Activated CD8-positive, alpha-beta T cell treated with anti-CD3 and anti-CD28 coated beads for 36 hours (primary cell): ENCODE measurements around the gene SAP30L. TPM values are rescaled to one million over a fixed set of nuclear protein-coding genes. Genes with fewer than 3 reads are reported as not detected.

Experiments used
- ATAC-seq: fragments of 200-7000 bp; cut with Tn5 transposase; one replicate; pipeline ENCODE4 v1.10.0; 2021; ENCODE audit warnings: mild to moderate bottlenecking, moderate library complexity
- CTCF ChIA-PET: fragments of 350-600 bp; sonication (Branson Sonifier 250); formaldehyde crosslinking; loops from one replicate; lab custom pipeline; 2021; ENCODE audit warnings: antibody characterized with exemption; lab: Charles Lee
- POLR2A ChIA-PET: fragments of 350-600 bp; sonication (Branson Sonifier 250); formaldehyde crosslinking; loops from one replicate; lab custom pipeline; 2021; ENCODE audit warnings: antibody characterized with exemption; lab: Charles Lee
- DNase-seq: peaks from one replicate; pipeline ENCODE4 v3.0.0-alpha.2; 2020
- H3K27ac Mint-ChIP-seq: one replicate; pipeline ENCODE4 v1.8.0; 2021; ENCODE audit warnings: mild to moderate bottlenecking, mixed read lengths
- H3K27me3 Mint-ChIP-seq: one replicate; pipeline ENCODE4 v1.8.0; 2021; ENCODE audit warnings: mixed read lengths
- H3K36me3 Mint-ChIP-seq: one replicate; pipeline ENCODE4 v1.8.0; 2021; ENCODE audit warnings: low read depth, mixed read lengths
- H3K4me1 Mint-ChIP-seq: one replicate; pipeline ENCODE4 v1.8.0; 2021; ENCODE audit warnings: low read depth, mixed read lengths
- H3K4me3 Mint-ChIP-seq: one replicate; pipeline ENCODE4 v1.8.0; 2021; ENCODE audit warnings: mild to moderate bottlenecking, moderate library complexity, mixed read lengths
- H3K9me3 Mint-ChIP-seq: one replicate; pipeline ENCODE4 v1.8.0; 2021; ENCODE audit warnings: mixed read lengths
- intact Hi-C: fragments of 100-400 bp; cut with micrococcal nuclease; formaldehyde crosslinking; loops from one replicate; pipeline ENCODE4 v1.10.0; 2022
- total RNA-seq, 2 experiments: library from RNA; stranded (reverse); gene quantifications; one replicate each; pipeline ENCODE4 v1.2.3, GENCODE V29; 2021
- TF ChIP-seq, protein P1 (sequence below): fragments of 200-600 bp; IDR thresholded peaks from one replicate; pipeline ENCODE4 v1.8.0; 2022; ENCODE audit warnings: antibody characterized with exemption, mild to moderate bottlenecking

SAP30L gene
- total RNA-seq, 2 experiments from 2014 or later, result 24.6 to 31.7 TPM

DNA sequence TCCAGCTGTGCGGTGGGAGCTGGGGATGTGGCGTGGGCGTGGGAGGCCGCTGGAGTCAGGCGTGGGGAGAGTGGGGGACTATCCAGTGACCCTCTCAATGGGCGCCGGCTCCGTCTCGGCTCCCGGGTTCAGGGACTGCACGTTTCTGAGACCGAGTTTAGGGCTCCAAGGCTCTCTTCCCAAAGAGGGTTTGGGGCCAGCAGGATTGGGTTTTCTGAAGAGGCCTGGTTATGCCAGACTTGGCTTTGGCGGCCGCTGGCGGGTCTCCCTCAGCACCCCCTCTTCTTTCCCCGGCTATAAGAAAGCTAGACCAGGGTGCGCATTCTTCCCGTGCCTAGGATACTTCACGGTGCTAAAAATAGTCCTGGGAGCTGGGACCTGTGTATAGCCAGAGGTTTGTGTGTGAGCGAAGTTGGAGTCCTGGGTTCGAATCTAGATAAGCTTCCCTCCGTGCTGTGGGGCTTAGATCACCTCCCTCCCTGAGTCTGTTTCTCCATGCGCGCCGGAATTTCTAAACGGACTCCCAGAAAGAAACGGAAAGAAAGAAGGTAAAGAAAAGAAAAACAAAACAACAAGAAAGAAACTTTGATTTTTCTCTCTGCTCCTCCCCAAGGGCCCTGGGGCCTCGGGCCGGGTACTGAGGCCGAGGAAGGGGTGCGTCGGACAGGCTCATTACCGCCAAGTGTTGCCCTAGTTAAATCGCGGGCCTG is 27.2 kb downstream of the SAP30L start:
- peaks cover 81% of the 10 kb centered on the region for H3K27me3 Mint-ChIP-seq
- H3K4me3 Mint-ChIP-seq, result no peak overlapping the region
- intact Hi-C loops, result no loop called here
- no peaks in the 10 kb centered on the region for H3K36me3 Mint-ChIP-seq
- CTCF ChIA-PET, result interaction anchor here (1.0 to 3.8 kb wide), 4 partner anchors 12 to 170 kb away, joined by 3 to 15 read pairs (median 4); no protein-coding TSS in a partner anchor
- POLR2A ChIA-PET, result interaction anchor here (0.9 to 1.0 kb wide), 2 partner anchors 9 to 12 kb away, joined by 3 read pairs; no protein-coding TSS in a partner anchor
- peaks cover 45% of the 10 kb centered on the region for H3K4me1 Mint-ChIP-seq
- ATAC-seq (no peak), DNase-seq (no peak)
- no peak overlapping the region for H3K27ac Mint-ChIP-seq
- no peaks in the 10 kb centered on the region for H3K9me3 Mint-ChIP-seq
- TF ChIP-seq, protein P1, sequence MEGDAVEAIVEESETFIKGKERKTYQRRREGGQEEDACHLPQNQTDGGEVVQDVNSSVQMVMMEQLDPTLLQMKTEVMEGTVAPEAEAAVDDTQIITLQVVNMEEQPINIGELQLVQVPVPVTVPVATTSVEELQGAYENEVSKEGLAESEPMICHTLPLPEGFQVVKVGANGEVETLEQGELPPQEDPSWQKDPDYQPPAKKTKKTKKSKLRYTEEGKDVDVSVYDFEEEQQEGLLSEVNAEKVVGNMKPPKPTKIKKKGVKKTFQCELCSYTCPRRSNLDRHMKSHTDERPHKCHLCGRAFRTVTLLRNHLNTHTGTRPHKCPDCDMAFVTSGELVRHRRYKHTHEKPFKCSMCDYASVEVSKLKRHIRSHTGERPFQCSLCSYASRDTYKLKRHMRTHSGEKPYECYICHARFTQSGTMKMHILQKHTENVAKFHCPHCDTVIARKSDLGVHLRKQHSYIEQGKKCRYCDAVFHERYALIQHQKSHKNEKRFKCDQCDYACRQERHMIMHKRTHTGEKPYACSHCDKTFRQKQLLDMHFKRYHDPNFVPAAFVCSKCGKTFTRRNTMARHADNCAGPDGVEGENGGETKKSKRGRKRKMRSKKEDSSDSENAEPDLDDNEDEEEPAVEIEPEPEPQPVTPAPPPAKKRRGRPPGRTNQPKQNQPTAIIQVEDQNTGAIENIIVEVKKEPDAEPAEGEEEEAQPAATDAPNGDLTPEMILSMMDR, result no peak

DNA sequence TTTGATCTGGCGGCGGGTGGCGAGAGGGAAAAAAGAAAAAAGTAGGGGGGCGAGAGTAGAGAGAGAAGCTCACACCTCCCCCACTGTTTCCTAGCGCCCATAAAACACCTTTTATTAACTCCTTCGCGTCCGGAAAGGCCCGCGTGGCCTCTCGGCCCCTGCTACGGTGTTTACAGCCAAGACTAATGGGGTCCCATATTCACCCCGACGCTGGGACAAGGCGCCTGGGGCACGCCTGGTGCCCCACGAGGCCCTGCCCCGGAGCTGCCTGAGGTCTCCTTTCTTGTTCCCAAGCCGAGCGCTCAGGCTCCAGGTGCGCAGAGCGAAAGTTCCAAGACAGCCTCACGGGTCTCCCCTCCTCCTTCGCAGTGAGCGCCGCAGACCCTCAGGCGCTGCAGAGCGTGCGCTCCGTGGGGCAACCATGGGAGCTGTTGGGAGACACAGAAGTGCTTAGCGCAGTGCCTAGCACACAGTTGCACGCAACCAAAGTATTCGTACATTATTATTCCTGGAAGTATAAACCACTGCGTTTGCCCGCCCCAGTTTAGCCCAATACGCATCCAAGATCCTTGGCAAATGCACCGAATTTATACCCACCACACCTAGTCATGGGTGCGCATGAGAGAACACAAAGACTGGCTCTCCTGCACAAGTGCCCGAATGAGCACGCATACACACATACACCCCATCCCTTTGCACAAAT is 27.9 kb downstream of the SAP30L start:
- ChIA-PET CTCF (interaction anchor here (1.0 to 3.8 kb wide), 4 partner anchors 7 to 169 kb away, joined by 3 to 15 read pairs (median 4); no protein-coding TSS in a partner anchor), POLR2A (interaction anchor here (0.9 kb wide), 1 partner anchor 11 kb away, joined by 3 read pairs; no protein-coding TSS in a partner anchor)
- H3K36me3 Mint-ChIP-seq, result no peaks in the 10 kb centered on the region
- H3K4me3 Mint-ChIP-seq, result no peak overlapping the region
- TF ChIP-seq, protein P1, result no peak
- intact Hi-C loops, result no loop called here
- peak; percentile 28 for ATAC-seq
- no peak for DNase-seq
- H3K9me3 Mint-ChIP-seq, result no peaks in the 10 kb centered on the region
- H3K27ac Mint-ChIP-seq, result no peak overlapping the region
- H3K27me3 Mint-ChIP-seq, result peaks cover 83% of the 10 kb centered on the region
- H3K4me1 Mint-ChIP-seq, result peaks cover 45% of the 10 kb centered on the region

DNA sequence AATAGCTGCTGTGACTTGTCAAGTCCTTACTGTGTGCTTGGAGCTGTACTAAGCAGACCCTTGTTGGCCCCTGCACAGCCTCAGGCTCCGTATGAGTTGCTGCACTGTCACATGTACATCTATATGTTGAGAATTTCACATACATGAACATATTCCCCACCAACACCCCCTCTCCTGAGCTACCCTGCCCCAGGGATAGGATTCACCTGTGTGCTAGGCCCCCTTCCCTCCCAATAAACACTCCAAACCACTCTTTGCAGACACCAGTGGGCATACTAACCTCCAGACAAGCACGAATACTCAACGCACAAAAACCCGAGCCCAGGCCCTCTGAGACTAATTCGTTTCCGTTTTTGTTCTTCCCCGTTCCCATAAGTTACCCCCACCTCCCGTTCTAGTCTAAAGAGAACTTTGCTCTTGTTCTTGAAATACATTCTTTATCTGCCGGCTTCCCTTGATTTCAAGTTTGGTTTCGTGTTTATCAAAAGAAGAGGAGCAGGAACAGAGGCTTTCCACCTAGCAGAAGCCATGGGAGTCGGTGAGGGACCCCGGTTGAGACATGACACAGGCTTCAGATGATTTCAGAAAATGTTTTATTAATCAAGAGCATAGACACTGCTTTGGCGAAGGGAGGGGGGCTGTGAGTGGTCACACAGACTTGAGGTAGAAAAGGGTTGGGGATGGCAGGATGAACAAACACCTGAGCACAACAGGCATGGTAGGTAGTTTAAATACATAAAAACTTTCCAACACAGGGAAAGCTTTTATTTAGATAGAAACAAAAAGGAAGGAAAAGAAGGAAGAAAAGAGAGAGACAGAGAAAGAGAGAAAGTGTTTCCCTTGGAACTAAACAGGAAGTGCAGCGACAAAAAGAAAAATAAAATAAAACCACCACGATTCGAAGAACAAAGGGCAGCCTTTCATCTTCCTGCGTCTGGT is 28.9 kb downstream of the SAP30L start:
- Mint-ChIP-seq H3K9me3 (no peaks in the 10 kb centered on the region), H3K36me3 (no peaks in the 10 kb centered on the region), H3K4me1 (peaks cover 51% of the 10 kb centered on the region), H3K27ac (no peak overlapping the region), H3K27me3 (peaks cover 85% of the 10 kb centered on the region), H3K4me3 (no peak overlapping the region)
- ChIA-PET POLR2A (interaction anchor here (0.9 kb wide), 1 partner anchor 10 kb away, joined by 3 read pairs; no protein-coding TSS in a partner anchor), CTCF (interaction anchor here (1.1 to 3.8 kb wide), 3 partner anchors 8 to 168 kb away, joined by 3 to 15 read pairs (median 4); no protein-coding TSS in a partner anchor)
- DNase-seq, result no peak
- ATAC-seq, result peak; percentile 15
- intact Hi-C loops, result no loop called here
- TF ChIP-seq, protein P1, result no peak

DNA sequence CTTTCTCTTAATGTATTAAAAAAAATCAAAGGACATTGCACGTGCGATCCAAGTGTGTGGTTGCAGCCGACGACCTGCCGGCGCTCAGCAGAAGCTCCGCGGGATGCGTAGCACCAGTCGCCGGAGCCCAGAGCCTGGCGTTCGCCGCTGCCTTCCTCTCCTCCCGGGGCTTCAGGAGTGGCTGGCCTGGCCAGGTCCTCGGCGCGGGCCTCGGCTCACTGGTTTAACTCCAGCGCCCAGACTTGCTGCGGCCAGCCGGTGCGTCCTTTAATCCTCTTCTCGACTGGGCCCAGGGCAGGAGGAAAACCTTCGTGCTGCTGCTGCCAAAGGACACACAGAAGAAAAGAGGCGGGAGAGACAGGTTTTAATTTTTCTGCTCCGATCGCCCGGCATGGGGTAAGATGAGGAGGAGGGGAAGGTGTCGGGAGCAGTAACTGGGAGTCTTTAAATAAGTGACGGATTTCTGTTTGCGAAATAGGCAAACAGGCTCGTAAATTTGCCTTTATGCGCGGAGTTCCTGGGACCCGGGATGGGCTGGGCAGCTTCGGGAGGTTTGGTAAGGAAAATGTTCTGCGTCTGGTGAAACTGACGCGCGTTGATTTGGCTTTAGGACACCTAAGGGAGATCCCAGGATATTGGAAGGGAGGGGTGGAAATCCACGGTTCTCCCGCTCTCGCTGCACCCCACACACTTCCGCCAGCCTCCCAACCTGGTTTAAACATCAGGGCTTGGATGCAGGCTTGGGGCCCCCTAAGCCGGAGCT is 30.0 kb downstream of the SAP30L start:
- Mint-ChIP-seq H3K9me3 (no peaks in the 10 kb centered on the region), H3K27ac (no peak overlapping the region), H3K27me3 (peaks cover 85% of the 10 kb centered on the region), H3K4me3 (peak overlapping the region; percentile 20), H3K36me3 (no peaks in the 10 kb centered on the region), H3K4me1 (peaks cover 56% of the 10 kb centered on the region)
- CTCF ChIA-PET, result interaction anchor here (1.2 to 3.8 kb wide), 4 partner anchors 8 to 9 kb away, joined by 4 to 15 read pairs (median 6); no protein-coding TSS in a partner anchor
- TF ChIP-seq, protein P1, result no peak
- intact Hi-C loops, result no loop called here
- no peak for ATAC-seq
- DNase-seq, result no peak
- POLR2A ChIA-PET, result interaction anchor here (1.4 kb wide), 1 partner anchor 9 kb away, joined by 4 read pairs; no protein-coding TSS in a partner anchor
